Measurements from ENCODE around the gene KRTAP4-16. TPM values are rescaled to one million over a fixed set of nuclear protein-coding genes. Genes with fewer than 3 reads are reported as not detected.
A peak's percentile ranks its signal among the peaks of the same experiment; 100 is the strongest.
"Not testable (repeated sequence)": the region's sequence is repeated elsewhere in the genome, so short reads cannot be mapped to it uniquely, and the experiment has no call there.

Gene KRTAP4-16
- total RNA-seq, 1 experiment from 2014 or later = not detected

DNA sequence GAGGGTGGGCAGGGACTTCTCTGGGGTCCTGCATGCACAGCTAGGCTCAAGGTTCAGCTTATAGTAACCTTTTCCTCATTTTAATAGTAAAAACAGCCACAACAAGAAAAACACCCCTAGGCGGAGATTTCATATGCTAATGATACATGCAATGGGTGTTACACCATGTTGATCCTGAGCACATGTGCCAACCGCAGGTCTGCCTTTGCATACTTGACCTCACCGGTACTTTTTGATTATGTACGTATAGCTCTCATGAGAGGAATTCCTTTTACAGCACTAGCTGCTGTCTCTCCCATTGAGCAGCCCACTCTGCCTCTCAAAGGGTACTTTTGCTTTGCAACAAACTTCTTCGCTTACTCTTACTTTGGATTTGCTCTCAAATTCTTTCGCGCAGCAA is 6.0 kb downstream of the KRTAP4-16 start:
- Mint-ChIP-seq H3K4me1 (ENCODE audit: insufficient read depth, unreplicated experiment) (peaks cover 19% of the 10 kb centered on the region), H3K27me3 (ENCODE audit: insufficient read depth, unreplicated experiment) (no peaks in the 10 kb centered on the region), H3K4me3 (ENCODE audit: unreplicated experiment) (no peak overlapping the region), H3K27ac (ENCODE audit: low read depth, unreplicated experiment) (no peak overlapping the region), H3K36me3 (ENCODE audit: insufficient read depth, unreplicated experiment) (no peaks in the 10 kb centered on the region), H3K9me3 (ENCODE audit: unreplicated experiment) (no peaks in the 10 kb centered on the region)
- intact Hi-C loops (cut with micrococcal nuclease) = no loop called here
- BruUV-seq (replicated peaks) = no TSS peak
- no peak for DNase-seq (ENCODE audit: unreplicated experiment)
- POLR2A ChIA-PET = no interaction called here
- no peak for TF ChIP-seq CTCF (IDR thresholded peaks at IDR 0.05; ENCODE audit: unreplicated experiment)
- CTCF ChIA-PET = no interaction called here

DNA sequence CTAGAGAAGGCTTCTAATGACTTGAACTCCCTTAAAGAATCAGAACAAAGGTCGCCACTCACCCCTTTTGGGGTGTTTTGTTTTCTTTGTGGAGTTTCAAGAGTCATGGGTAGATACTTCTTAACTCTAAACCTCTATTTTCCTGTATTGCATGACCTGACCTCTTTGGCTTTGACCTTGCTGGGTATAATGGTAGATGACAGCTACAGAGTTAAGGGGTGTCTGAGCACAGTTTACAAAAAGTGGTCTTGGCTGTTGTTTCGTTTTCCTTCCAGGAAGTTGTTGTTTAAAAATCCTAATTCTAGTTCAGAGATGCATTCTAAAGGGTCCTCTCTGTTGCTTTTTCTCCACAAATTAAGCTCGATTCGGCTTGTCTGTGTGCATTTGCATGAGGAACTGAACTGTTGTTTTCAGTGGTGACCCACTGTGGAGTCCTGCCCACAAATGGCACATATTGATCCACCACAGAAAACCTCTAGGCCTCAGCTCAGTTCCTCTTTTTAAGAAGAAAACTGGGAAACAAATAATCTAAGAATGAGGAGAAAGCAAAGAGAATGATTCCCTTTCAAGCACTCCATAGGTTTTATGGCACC is 13.2 kb downstream of the KRTAP4-16 start:
- not testable (repeated sequence) for BruUV-seq (replicated peaks); H3K27ac Mint-ChIP-seq (ENCODE audit: low read depth, unreplicated experiment)

DNA sequence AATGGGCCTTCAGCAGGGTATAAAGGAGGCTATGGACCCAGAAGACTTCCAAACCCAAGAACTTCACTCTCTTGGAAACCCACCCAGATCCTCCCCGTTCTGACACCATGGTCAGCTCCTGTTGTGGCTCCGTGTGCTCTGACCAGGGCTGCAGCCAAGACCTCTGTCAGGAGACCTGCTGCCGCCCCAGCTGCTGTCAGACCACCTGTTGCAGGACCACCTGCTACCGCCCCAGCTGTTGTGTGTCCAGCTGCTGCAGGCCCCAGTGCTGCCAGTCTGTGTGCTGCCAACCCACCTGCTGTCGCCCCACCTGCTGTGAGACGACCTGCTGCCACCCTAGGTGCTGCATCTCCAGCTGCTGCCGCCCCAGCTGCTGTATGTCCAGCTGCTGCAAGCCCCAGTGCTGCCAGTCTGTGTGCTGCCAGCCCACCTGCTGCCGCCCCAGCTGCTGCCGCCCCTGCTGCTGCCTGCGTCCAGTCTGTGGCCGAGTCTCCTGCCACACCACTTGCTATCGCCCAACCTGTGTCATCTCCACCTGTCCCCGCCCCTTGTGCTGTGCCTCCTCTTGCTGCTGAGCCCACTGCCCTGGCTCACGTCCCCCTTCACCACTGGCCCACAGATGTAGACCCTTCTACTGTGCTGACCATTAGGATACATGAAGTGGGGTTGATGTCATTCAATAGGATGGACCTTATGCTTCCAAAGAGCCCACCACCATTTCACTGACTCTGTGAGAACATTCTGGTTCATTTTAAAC is 17.7 kb downstream of the KRTAP4-16 start, which contains the start of gene KRTAP4-7:
Gene KRTAP4-7, plus strand, starts transcription at position 51 of the 757 bp plus-strand sequence. Its CDS starts 57 bp downstream, at position 108.
- H3K4me3 Mint-ChIP-seq (ENCODE audit: unreplicated experiment); DNase-seq (ENCODE audit: unreplicated experiment); intact Hi-C loops (cut with micrococcal nuclease); H3K27ac Mint-ChIP-seq (ENCODE audit: low read depth, unreplicated experiment); CTCF ChIA-PET; H3K27me3 Mint-ChIP-seq (ENCODE audit: insufficient read depth, unreplicated experiment); H3K9me3 Mint-ChIP-seq (ENCODE audit: unreplicated experiment); BruUV-seq (replicated peaks); H3K36me3 Mint-ChIP-seq (ENCODE audit: insufficient read depth, unreplicated experiment): not testable (repeated sequence)
- POLR2A ChIA-PET = interaction anchor here (0.6 kb wide), 1 partner anchor 59 kb away, joined by 3 read pairs; no protein-coding TSS in a partner anchor
- peaks cover 16% of the 10 kb centered on the region for H3K4me1 Mint-ChIP-seq (ENCODE audit: insufficient read depth, unreplicated experiment)

More for the DNA sequence above, 13.2 kb downstream of the KRTAP4-16 start:
- CTCF ChIA-PET; H3K27me3 Mint-ChIP-seq (ENCODE audit: insufficient read depth, unreplicated experiment); H3K4me1 Mint-ChIP-seq (ENCODE audit: insufficient read depth, unreplicated experiment); H3K4me3 Mint-ChIP-seq (ENCODE audit: unreplicated experiment); H3K36me3 Mint-ChIP-seq (ENCODE audit: insufficient read depth, unreplicated experiment); intact Hi-C loops (cut with micrococcal nuclease); H3K9me3 Mint-ChIP-seq (ENCODE audit: unreplicated experiment); DNase-seq (ENCODE audit: unreplicated experiment); POLR2A ChIA-PET: not testable (repeated sequence)

DNA sequence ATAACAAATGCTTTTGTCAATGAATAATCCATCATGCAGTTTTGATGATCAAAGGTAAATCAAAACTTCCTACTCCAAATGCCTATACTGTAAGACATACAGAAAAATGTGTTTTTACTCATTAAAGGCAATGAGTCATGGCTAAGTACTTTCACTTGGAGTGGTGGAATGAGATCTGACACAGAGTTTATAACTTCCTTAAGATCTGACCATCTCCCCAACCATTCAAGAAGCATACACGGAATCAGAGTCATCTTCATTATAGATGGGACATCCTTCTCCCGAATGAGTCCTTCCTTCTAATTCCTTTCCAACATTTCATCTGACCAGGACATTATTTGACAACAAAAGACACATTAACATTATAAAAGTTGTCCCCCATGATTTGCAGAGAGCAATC is 18.6 kb downstream of the KRTAP4-16 start:
- DNase-seq (ENCODE audit: unreplicated experiment); H3K36me3 Mint-ChIP-seq (ENCODE audit: insufficient read depth, unreplicated experiment); H3K4me3 Mint-ChIP-seq (ENCODE audit: unreplicated experiment); H3K27me3 Mint-ChIP-seq (ENCODE audit: insufficient read depth, unreplicated experiment); H3K27ac Mint-ChIP-seq (ENCODE audit: low read depth, unreplicated experiment); H3K9me3 Mint-ChIP-seq (ENCODE audit: unreplicated experiment); intact Hi-C loops (cut with micrococcal nuclease); BruUV-seq (replicated peaks); CTCF ChIA-PET: not testable (repeated sequence)
- POLR2A ChIA-PET = interaction anchor here (0.6 kb wide), 1 partner anchor 58 kb away, joined by 3 read pairs; no protein-coding TSS in a partner anchor
- H3K4me1 Mint-ChIP-seq (ENCODE audit: insufficient read depth, unreplicated experiment) = peaks cover 16% of the 10 kb centered on the region

DNA sequence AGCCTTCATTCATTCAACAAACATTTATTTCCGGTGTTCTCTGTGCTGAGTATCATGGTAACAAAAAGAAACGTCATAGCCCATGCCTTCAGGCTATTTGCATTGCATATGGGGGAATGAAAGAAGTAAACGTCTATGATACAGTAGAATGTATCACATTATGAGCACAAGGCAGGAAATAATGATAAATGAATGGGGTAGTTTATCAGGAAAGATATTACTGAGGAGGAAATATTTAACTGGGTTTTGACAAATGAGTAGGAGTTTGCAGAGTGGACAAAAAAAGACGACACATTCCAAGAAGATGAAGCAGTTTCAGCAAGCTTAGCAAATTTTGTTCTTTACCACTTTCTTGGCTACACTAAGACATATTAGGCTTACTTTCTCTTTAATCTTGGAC is 19.4 kb downstream of the KRTAP4-16 start:
- ChIA-PET CTCF (no interaction called here), POLR2A (no interaction called here)
- Mint-ChIP-seq H3K4me1 (ENCODE audit: insufficient read depth, unreplicated experiment) (peaks cover 16% of the 10 kb centered on the region), H3K4me3 (ENCODE audit: unreplicated experiment) (no peak overlapping the region), H3K27ac (ENCODE audit: low read depth, unreplicated experiment) (no peak overlapping the region), H3K36me3 (ENCODE audit: insufficient read depth, unreplicated experiment) (no peaks in the 10 kb centered on the region), H3K27me3 (ENCODE audit: insufficient read depth, unreplicated experiment) (no peaks in the 10 kb centered on the region), H3K9me3 (ENCODE audit: unreplicated experiment) (no peaks in the 10 kb centered on the region)
- peak; percentile 33 for DNase-seq (ENCODE audit: unreplicated experiment)
- no peak for TF ChIP-seq CTCF (IDR thresholded peaks at IDR 0.05; ENCODE audit: unreplicated experiment)
- no TSS peak for BruUV-seq (replicated peaks)
- intact Hi-C loops (cut with micrococcal nuclease) = no loop called here

Data from MCF 10A (cell line).